ENCODE data around the gene HNRNPR. TPM values are rescaled to one million over a fixed set of nuclear protein-coding genes. Genes with fewer than 3 reads are reported as not detected.
A peak's percentile ranks its signal among the peaks of the same experiment; 100 is the strongest.

HNRNPR gene
- polyA plus RNA-seq, 3 donors: 58.5 to 112 (median 82.9) TPM

DNA sequence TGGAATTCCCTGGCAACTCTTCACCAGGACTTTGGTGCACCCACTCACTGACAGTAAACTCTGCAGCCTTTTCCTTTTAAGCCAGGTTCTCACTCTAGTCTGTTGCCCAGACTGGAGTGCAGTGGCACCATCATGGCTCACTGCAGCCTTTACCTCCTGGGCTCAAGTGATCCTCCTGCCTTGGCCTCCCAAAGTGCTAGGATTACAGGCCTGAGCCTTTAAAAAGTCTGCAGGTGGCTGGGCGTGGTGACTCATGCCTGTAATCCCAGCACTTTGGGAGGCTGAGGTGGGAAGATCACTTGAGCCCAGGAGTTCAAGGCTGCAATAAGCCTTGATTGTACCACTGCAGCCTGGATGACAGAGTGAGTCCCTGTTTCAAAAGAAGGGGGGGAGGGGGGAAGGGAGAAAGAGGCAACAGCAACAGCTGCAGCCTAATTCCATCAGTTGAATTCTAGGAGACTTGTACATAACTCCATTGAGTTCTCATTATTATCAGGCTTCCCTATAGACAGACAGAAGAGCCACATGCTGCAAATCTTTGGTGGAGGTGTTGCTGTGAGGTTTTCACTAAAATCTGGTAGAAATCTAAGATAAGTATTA, 8.1 kb upstream of the HNRNPR start:
- no peaks in the 10 kb centered on the region for H3K79me2 ChIP-seq (ENCODE audit: insufficient read depth, low read length)
- H3K27ac Mint-ChIP-seq: no peak overlapping the region

DNA sequence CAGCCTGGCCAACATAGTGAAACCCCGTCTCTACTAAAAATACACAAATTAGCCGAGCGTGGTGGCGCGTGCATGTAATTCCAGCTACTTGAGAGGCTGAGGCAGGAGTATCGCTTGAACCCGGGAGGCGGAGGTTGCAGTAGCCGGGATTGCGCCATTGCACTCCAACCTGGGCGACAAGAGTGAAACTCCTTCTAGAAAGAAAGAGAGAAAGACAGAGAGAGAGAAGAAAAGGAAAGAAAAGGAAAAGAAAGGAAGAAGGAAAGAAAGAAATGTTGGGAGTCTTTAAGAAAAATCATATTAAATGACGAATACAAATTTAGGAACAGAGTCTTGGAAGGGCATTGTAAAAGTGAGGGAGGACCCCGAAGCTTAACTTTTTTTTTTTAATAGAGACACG, 1.8 kb upstream of the HNRNPR start:
- H3K36me3 ChIP-seq (replicated peaks in 1 of 2; ENCODE audit: control insufficient read depth in 1 of 2, insufficient read depth in 2 of 2, low read length in 2 of 2): no peaks in the 10 kb centered on the region
- H3K27ac ChIP-seq (ENCODE audit: low read depth in 1 of 2, low read length in 2 of 2): no peak overlapping the region
- intact Hi-C loops (cut with micrococcal nuclease): loop anchor here in 1 of 2 donors (2.0 to 10.0 kb wide), 2 partner anchors 23 to 61 kb away; partner anchors contain the start of gene ZNF436
- Mint-ChIP-seq H3K36me3 (no peaks in the 10 kb centered on the region), H3K9me3 (peaks cover 0 to 5% (median 0%) of the 10 kb centered on the region in 7 donors), H3K27ac (peak overlapping the region in 2 of 7 donors; percentile 25 to 31), H3K27me3 (ENCODE audit: low read depth in 3 of 3) (peaks cover 0 to 4% (median 2%) of the 10 kb centered on the region in 3 donors), H3K4me1 (peaks cover 30% of the 10 kb centered on the region), H3K4me3 (peak overlapping the region in 1 of 2 donors; percentile 12)
- WGBS (ENCODE audit: insufficient coverage): 97% methylated on average over 11 of the region's 14 CpGs
- no peaks in the 10 kb centered on the region for H3K27me3 ChIP-seq (ENCODE audit: control insufficient read depth in 2 of 2, insufficient read depth in 2 of 2, low read length in 2 of 2)
- TF ChIP-seq, protein P1, sequence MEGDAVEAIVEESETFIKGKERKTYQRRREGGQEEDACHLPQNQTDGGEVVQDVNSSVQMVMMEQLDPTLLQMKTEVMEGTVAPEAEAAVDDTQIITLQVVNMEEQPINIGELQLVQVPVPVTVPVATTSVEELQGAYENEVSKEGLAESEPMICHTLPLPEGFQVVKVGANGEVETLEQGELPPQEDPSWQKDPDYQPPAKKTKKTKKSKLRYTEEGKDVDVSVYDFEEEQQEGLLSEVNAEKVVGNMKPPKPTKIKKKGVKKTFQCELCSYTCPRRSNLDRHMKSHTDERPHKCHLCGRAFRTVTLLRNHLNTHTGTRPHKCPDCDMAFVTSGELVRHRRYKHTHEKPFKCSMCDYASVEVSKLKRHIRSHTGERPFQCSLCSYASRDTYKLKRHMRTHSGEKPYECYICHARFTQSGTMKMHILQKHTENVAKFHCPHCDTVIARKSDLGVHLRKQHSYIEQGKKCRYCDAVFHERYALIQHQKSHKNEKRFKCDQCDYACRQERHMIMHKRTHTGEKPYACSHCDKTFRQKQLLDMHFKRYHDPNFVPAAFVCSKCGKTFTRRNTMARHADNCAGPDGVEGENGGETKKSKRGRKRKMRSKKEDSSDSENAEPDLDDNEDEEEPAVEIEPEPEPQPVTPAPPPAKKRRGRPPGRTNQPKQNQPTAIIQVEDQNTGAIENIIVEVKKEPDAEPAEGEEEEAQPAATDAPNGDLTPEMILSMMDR (IDR thresholded peaks at IDR 0.05): no peak
- no peak overlapping the region for H3K9ac ChIP-seq (ENCODE audit: insufficient read depth, low read length, poor library complexity, severe bottlenecking)
- H2AFZ ChIP-seq (ENCODE audit: insufficient read depth, low read depth, low read length, poor library complexity, severe bottlenecking): peak overlapping the region; percentile 36
- H3K4me2 ChIP-seq (replicated peaks; ENCODE audit: extremely low read depth, low read length, poor library complexity, severe bottlenecking): no peak overlapping the region
- no peak overlapping the region for H3K4me3 ChIP-seq (replicated peaks in 1 of 3; ENCODE audit: low read depth in 2 of 3, low read length in 3 of 3)
- no peak for DNase-seq
- H3K4me1 ChIP-seq (ENCODE audit: control insufficient read depth in 1 of 2, insufficient read depth in 2 of 2, low read length in 2 of 2): peaks cover 28 to 36% of the 10 kb centered on the region in 2 donors
- H4K20me1 ChIP-seq (ENCODE audit: insufficient read depth, low read length): peaks cover 27% of the 10 kb centered on the region
- H3K9me3 ChIP-seq (replicated peaks in 1 of 2; ENCODE audit: control insufficient read depth in 1 of 2, insufficient read depth in 1 of 2, low read length in 2 of 2): no peaks in the 10 kb centered on the region
- H3K79me2 ChIP-seq (ENCODE audit: insufficient read depth, low read length): peaks cover 32% of the 10 kb centered on the region

More for the DNA sequence above, 8.1 kb upstream of the HNRNPR start:
- TF ChIP-seq, protein P1 (IDR thresholded peaks at IDR 0.05): no peak
- Histone ChIP-seq H3K4me1 (ENCODE audit: control insufficient read depth in 1 of 2, insufficient read depth in 2 of 2, low read length in 2 of 2) (no peaks in the 10 kb centered on the region), H4K20me1 (ENCODE audit: insufficient read depth, low read length) (no peaks in the 10 kb centered on the region), H3K36me3 (replicated peaks in 1 of 2; ENCODE audit: control insufficient read depth in 1 of 2, insufficient read depth in 2 of 2, low read length in 2 of 2) (no peaks in the 10 kb centered on the region), H3K9me3 (replicated peaks in 1 of 2; ENCODE audit: control insufficient read depth in 1 of 2, insufficient read depth in 1 of 2, low read length in 2 of 2) (no peaks in the 10 kb centered on the region), H3K9ac (ENCODE audit: insufficient read depth, low read length, poor library complexity, severe bottlenecking) (no peak overlapping the region), H3K27me3 (ENCODE audit: control insufficient read depth in 2 of 2, insufficient read depth in 2 of 2, low read length in 2 of 2) (no peaks in the 10 kb centered on the region), H2AFZ (ENCODE audit: insufficient read depth, low read depth, low read length, poor library complexity, severe bottlenecking) (no peak overlapping the region), H3K4me2 (replicated peaks; ENCODE audit: extremely low read depth, low read length, poor library complexity, severe bottlenecking) (no peak overlapping the region), H3K4me3 (replicated peaks in 1 of 3; ENCODE audit: low read depth in 2 of 3, low read length in 3 of 3) (no peak overlapping the region), H3K27ac (ENCODE audit: low read depth in 1 of 2, low read length in 2 of 2) (no peak overlapping the region)
- intact Hi-C loops (cut with micrococcal nuclease): no loop called here
- peaks cover 0 to 8% (median 2%) of the 10 kb centered on the region in 3 donors for H3K27me3 Mint-ChIP-seq (ENCODE audit: low read depth in 3 of 3)
- 100% methylated on average over 1 of the region's 1 CpG for WGBS (ENCODE audit: insufficient coverage)
- H3K9me3 Mint-ChIP-seq: peaks cover 0 to 2% (median 1%) of the 10 kb centered on the region in 7 donors
- DNase-seq: no peak
- H3K36me3 Mint-ChIP-seq: no peaks in the 10 kb centered on the region
- peaks cover 3% of the 10 kb centered on the region for H3K4me1 Mint-ChIP-seq
- H3K4me3 Mint-ChIP-seq: peak overlapping the region in 1 of 2 donors; percentile 37
